Stimulated activated CD8-positive, alpha-beta memory T cell treated with anti-CD3 and anti-CD28 coated beads, Interleukin-7, amount 100 ng/mL, for 48 hours (primary cell): ENCODE data around the gene GADL1.

ENCODE experiments used
- DNase-seq, 2 donors: peaks; one replicate each; pipeline ENCODE4 v3.0.0-alpha.2; 2020; ENCODE audit warnings: low read depth in 1 of 2; ENCODE audit errors: extremely low read depth in 1 of 2

The GADL1 gene

DNA sequence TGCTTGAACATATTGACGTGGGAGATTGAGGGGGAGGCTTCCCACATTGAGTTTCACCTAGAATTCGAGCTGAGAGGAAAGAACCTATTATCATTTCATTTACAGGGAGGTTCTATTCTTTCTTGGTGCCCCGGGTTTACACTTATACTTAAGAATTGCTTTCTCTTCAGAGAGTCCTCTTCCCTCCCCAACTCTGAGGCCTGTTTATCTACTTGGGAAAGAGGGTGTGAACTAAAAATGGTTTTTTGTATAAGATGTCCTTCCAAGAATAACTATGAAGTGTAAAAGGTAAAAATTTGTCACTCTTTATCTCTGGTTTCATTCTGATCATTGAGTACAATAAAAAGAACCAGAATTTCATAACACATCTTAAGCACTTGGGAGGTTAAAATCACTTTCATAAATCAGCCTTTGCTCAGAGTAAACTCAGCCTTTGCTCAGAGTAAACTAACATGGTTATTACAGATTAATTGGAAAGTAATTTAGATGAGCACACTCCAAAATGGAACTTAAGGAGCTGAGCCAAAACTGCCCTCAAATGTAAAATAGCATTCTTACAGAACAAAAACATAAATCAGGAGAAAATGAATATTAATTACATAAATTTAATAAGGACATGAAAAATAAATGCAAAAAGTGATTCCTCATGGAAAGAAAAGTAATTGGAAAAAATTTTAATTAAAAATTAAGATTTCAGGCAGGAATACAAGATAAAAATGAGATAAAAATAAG, 75.2 kb downstream of the GADL1 start:
- no peak for DNase-seq

DNA sequence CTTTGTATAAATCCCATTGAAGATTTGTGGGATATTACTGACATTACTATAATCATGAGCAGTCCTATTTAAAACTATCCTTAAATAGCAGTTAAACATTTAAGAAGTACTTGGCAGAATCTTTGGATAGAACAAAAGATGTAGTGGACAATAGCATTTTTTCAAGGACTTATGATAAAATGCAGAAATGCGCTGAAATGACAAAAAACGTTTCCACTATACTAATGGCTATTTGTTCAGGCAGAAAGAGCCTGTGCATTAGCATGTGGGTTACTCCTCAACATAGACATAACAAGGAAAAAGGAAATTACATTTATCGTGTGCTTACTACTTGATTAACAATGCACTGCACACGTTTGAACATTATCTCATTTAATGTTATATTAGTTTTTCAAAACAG, 80.7 kb downstream of the GADL1 start:
- DNase-seq, result no peak

GRCh38 chr3:30811151-30811795, 83.2 kb downstream of the GADL1 start:
- DNase-seq, result no peak

- DNase-seq, result no peak
Measured at GRCh38 chr3:30810625-30811024, 83.8 kb downstream of the GADL1 start.

GRCh38 chr3:30805695-30806094, 88.8 kb downstream of the GADL1 start:
- no peak for DNase-seq

GRCh38 chr3:30804984-30805383, 89.5 kb downstream of the GADL1 start:
- DNase-seq, result no peak

DNA sequence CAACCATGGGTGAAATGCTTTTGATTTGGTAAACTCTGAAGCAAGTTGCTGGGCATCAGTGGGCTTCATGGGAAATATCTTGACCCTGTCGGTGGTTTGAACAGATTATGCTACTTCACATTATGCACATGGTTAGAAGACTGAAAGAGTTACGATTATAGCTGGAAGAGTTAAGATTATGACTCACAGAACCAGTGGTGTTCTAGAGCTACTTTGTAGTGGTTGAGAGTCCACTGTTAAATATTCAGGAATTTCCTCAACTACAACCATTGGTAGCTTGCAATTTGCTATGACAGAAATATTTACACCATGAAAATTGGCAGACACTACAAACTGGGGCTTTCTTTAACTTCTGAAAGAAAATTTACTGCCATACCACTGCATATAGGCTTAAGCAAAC, 99.3 kb downstream of the GADL1 start:
- no peak for DNase-seq

DNA sequence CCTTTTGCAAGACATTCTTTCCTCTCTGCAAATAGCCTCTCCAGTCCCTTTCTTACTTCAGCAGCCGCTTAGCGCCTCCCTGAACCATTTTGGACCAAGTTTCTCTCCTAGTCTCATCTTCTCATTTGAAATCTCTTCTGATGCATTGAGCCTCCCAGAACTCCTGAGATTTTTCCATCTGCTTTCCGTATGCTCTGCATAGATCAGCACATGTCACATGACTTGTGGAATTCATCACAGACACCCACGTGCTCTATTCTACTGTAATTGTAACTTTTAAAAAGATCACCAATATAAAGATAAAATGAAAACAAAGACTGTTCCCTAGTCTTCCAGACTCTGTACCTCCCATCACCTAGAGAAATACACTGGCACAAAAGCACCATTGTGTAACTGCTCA, 100.7 kb downstream of the GADL1 start:
- no peak for DNase-seq

DNA sequence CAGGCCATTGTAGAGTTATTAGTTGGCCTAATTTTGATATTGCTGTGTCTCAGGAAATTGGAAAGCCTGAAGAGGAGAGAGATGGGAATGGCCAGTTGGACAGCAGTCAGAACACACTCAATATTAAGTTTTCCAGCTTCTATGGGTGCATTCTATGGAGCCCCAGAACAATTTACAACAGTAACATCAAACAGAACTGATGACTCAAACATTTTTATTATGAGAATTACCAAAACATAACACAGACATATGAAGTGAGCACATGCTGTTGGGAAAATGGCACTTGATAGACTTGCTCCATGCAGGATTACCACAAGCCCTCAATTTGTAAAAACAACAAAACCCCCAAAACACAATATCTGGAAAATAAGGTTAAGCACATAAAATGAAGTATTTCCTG, 104.3 kb downstream of the GADL1 start:
- no peak for DNase-seq

- DNase-seq, result no peak
Measured at GRCh38 chr3:30786365-30786764, 108.1 kb downstream of the GADL1 start.

- DNase-seq, result no peak
Measured at GRCh38 chr3:30779686-30780287, 114.7 kb downstream of the GADL1 start.

GRCh38 chr3:30778933-30779332, 115.5 kb downstream of the GADL1 start:
- DNase-seq, result no peak

DNA sequence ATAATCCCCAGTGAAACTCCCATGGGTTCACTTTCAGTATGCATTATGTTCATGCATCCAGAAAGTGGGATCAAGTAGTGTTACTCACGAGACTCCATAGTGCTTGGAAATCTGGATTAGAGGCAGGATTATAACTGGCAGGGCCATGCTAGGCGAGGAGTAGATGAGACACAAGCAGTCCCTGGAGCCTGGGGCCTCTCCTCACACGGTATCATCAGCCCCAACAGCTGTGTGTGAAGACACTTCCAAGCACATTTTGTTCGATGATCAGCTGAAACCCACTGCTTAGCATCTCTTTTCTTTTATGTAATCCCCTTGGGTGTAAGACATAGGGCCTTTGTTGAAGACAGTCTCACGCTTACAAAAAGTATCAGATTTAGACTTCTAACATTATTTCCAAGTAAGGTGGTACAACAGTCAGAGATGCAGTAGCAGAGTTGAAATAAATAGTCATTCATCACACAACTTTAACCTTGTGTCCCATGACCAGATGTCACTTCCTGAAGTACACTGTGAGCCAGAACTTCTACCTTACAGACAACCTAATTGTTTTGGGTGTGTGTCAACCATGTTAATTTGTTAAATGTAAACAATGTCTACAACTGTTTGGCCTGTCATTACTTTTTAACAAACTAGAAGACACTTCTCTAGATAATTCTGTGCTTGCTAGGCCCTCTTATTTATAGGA, 116.9 kb downstream of the GADL1 start:
- no peak for DNase-seq

DNA sequence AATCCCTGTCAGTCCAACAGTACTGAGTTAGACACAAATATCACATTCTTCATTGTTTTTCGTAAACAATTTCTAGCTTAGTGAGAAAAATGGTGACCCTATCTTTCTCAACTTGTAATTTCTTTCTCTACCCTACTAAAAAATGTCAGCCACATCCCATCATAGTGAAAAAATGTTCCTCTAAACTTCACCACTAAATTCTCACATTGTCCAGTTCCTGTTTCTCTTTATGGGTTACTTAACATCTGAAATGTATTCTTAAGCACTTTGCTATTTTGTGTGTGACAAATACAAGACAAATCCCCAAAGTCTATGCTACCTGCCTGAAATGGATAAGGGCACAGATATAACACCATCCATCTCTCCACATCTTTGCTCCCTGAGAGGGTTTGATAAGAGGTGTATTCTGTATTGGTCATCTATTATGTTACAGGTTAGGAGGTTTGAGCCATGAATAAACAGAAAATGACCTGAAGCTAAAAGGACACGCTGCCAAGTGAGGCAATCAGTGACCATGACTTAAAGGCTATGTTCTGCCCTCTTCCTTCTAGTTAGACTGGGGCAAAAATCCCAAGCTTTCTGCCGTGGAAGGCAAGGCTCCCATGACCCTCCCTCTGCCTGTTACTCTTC, 118.2 kb downstream of the GADL1 start:
- no peak for DNase-seq

DNA sequence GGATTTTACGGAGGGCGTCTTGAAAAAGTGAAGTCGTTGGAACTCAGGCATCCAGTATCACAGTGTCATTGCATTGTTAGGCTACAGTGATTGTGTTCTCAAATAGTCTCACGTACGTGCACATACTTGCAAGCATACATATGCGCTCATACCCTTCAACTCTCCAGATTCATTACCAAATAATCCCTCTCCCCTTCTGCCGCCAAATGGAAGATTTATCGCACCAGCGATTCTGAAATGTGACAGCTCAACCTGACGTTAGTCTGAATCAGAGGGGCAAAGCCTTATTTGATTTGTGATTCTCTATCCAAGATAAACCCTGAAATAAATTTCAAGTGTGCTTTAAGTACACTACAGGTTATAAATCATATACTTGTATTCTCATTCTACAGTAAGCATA, 119.4 kb downstream of the GADL1 start:
- DNase-seq, result no peak

- DNase-seq, result no peak
Measured at GRCh38 chr3:30774062-30774461, 120.4 kb downstream of the GADL1 start.

- DNase-seq, result no peak
Measured at GRCh38 chr3:30770387-30770786, 124.1 kb downstream of the GADL1 start.

GRCh38 chr3:30768703-30769550, 125.5 kb downstream of the GADL1 start:
- DNase-seq, result peak; percentile 41 to 49

GRCh38 chr3:30768046-30768445, 126.4 kb downstream of the GADL1 start:
- no peak for DNase-seq

GRCh38 chr3:30766522-30766921, 127.9 kb downstream of the GADL1 start:
- DNase-seq, result no peak
